HTR-8/SVneo (cell line): ENCODE results near the gene FOSL1.

Source experiments
- DNase-seq: peaks from one replicate; pipeline ENCODE4 v3.0.0; 2011; ENCODE audit warnings: low spot score, mixed read lengths; ENCODE audit not compliant: insufficient read length
- FAIRE-seq: peaks from 2 replicates; lab custom pipeline; 2011; peaks lifted over from hg19 to GRCh38; lab: Jason Lieb, UNC

Gene FOSL1

DNA sequence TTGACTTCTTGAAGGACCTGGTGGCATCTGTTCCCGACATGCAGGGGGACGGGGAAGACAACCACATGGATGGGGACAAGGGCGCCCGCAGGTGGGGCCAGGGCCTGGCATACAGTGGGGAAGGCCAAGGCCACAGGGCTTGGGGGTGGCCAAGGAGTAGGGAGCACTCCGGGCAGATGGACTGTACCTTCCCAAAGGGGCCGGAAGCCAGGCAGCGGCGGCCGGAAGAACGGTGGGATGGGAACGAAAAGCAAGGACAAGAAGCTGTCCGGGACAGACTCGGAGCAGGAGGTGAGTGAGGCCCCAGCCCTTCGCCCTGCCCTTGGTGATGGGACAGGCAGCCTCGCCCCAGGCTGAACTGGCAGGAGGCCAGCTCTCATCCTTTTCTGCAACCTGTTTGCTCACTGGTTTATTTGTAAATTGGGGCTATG lies 20.2 kb upstream of the FOSL1 start:
- DNase-seq (no peak), FAIRE-seq (peak; percentile 80)

DNA sequence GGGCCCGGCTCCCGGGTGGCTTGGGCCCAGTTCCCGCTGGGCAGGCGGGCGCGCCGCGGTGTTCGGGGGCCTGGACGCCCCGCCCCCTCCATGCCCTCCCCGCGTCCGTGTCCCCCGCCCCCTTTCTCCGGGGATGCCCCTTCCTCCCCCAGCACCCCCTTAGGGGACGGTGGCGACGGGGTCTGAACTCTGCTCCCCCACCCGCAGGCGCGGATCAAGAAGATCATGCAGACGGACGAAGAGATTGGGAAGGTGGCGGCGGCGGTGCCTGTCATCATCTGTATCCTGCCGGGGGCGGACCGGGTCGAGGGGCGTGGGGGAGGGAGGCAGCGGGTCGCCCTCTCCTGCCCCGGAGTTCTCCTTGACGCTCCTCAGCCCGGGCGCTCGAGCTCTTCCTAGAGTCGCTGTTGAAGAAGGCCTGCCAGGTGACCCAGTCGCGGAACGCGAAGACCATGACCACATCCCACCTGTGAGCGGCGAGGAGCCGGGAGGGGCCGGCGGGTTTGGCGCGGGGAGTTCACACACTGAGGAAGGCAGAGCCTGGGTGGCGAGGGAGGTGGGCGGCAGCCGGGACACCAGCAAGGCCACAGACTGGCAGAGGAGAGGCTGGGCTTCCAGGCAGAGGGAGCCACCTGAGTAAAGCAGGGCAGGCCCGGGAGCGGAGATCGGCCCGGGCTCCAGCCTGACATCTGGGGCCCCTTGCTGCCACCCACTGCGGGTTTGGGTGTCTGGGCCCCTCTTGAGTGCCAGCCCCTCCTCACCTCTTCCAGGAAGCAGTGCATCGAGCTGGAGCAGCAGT lies 19.6 kb upstream of the FOSL1 start:
- FAIRE-seq, result peak; percentile 89
- DNase-seq, result no peak

- FAIRE-seq (no peak), DNase-seq (peak; percentile 98)
Observed at GRCh38 chr11:65919141-65919572, 19.0 kb upstream of the FOSL1 start, which contains the start of gene DRAP1. TSS of gene DRAP1 (plus strand) at chr11:65919426. CDS start at chr11:65919502, 76 bp downstream.

- DNase-seq, result no peak
- peak; percentile 97 for FAIRE-seq
Observed at GRCh38 chr11:65918211-65919140, 18.3 kb upstream of the FOSL1 start, which contains the start of gene C11orf68. TSS of gene C11orf68 (minus strand) at chr11:65919062. CDS start at chr11:65919031, 31 bp downstream.

GRCh38 chr11:65917434-65918210 lies 17.4 kb upstream of the FOSL1 start:
- no peak for FAIRE-seq
- DNase-seq, result no peak

- DNase-seq, result no peak
- no peak for FAIRE-seq
Observed at GRCh38 chr11:65917077-65917433, 16.9 kb upstream of the FOSL1 start.

DNA sequence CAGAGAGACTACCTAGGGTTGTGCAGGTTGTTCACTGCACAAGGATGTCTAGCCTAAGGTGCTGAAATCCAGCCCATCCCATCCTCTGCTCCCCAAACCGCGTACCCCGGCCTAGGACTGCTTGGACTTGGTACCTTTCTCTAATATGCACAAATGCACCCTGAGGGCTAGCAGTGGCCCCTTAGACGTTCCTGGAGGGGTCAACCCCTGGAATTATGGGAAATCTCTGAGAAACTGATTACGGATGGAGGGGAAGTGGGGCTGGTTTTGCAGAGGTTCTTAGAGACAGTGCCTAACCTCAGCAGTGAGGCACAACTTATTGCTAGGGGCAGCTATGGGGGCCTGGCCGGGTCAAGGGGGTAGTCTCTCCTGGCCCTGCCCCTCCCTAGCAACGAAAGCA lies 16.2 kb upstream of the FOSL1 start:
- DNase-seq (no peak), FAIRE-seq (no peak)

- peak; percentile 100 for FAIRE-seq
- DNase-seq, result peak; percentile 99
Observed at GRCh38 chr11:65915821-65916251, 15.6 kb upstream of the FOSL1 start.

DNA sequence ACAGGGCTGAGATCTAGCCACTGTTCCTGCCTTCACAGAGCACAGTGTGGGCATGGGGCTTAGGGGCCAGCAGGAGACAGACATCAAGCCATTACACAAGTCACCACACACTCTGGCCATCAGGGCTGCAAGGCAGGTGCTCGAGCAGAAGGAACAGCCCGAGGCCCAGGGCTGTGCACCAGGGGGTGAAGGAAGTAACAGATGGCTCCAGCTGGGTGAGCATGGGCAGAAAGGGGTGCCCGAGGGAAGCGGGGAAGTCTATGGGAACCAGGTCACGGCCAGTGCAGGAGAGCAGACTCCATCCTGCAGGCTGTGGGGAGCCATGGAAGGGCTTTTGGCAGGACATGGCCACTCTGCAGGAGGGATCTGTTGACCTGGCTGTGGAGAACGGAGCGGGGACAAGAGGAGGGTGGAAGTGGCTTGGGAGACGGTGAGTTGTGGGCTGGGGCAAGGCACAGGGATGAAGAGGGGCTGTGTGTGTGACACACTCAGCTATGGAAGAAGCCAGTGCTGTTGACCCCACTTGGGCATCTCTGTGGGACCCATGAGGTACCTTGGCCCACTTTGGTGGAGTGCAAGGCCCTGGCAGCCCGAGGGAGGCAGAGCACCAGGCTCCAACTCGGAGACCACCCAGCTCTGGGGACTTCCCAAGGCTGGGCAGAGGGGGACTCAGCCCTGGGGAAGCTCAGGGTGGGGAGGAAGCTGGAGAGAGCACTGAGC lies 15.1 kb upstream of the FOSL1 start:
- DNase-seq, result no peak
- no peak for FAIRE-seq

DNA sequence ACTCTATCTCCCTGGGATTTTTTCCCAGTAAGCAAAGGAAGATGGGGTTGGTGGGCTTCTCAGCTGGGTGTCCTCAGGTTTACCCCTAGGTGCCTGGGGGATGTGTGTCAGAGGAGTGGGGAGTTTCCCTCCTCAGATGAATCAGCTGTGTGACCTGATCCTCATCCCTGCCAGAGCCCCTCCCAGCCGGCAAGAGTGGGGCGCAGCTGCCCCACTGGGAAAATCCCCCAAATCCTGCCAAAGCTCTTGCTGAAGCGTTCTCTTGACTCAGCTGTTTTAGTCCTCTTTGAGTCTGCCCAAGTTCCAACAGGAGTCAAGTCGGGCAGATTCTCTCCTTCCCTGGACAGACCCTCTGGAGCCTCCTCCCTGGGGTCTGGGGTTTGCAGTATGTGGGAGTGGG lies 12.7 kb upstream of the FOSL1 start:
- FAIRE-seq (no peak), DNase-seq (no peak)

GRCh38 chr11:65911682-65912568 lies 11.7 kb upstream of the FOSL1 start:
- DNase-seq, result peak; percentile 96
- FAIRE-seq, result peak; percentile 65

DNA sequence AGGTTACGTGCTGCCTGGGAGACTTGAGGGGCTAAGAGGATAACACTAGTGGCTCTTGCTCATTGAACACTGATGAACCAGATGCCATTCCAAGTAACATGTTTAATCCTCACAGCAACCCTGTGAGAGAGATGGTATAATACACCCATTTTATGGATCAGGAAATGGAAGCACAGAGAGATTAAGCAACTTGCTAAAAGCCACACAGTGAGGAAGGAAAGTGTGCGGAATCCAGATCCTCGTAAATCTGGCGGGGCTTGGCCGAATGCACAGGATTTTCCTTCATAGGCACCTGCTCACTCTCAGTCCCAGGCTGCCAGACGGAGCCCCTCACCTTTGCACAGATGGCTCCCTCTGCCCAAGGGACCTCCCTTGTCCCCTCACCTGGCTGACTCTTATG lies 7.7 kb upstream of the FOSL1 start:
- FAIRE-seq (no peak), DNase-seq (no peak)

DNA sequence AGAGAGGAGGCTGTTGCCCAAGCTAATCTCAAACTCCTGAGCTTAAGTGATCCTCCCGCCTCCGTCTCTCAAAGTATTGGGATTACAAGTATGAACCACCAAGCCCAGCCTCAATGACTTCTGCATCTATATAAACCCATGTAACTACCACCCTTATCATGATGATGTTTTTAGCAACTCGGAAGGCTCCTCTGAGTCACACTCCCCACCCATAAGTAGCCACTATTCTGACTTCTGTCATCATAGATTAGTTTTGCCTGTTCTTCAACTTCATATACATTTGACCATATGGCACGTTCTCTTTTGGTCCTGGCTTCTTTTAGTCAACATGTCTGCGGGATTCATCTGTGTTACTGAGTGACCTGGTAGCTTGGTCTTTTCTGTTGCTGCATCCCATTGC lies 6.4 kb upstream of the FOSL1 start:
- DNase-seq (no peak), FAIRE-seq (no peak)

DNA sequence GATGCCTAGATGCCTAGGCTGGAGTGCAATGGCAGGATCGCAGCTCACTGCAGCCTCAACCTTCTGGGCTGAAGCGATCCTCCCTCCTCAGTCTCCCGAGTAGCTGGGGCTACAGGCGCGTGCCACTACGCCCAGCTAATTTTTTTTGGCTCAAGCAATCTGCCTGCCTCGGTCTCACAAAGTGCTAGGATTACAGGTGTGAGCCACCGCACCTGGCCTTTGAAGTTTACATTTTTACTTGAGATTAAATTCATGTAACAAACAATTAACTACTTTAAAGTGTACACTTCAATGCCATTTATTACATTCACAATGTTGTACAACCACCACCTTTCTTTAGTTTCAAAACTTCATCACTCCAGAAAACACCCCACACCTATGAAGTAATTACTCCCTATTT lies 3.5 kb upstream of the FOSL1 start:
- FAIRE-seq (no peak), DNase-seq (no peak)

DNA sequence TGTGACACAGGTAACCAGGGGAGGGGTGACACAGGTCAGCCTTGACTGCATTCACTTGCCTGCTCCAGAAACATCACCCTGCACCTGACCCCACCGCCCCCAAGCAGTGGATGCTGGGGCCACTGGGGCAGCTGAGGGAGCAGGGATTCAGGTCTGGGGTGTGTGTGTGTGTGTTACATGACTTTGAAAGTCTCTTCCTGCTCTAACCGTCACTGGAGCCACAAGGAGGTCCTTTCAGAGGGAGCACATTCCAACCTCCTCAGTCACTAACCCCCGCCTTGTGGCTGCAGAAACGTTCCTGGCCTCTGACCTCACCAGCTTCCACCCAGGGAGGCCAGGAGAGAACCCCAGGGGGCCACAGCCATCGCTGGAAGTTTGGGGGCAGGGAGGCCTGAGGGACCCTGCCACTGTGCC lies 2.9 kb upstream of the FOSL1 start:
- DNase-seq (peak; percentile 90), FAIRE-seq (peak; percentile 86)

DNA sequence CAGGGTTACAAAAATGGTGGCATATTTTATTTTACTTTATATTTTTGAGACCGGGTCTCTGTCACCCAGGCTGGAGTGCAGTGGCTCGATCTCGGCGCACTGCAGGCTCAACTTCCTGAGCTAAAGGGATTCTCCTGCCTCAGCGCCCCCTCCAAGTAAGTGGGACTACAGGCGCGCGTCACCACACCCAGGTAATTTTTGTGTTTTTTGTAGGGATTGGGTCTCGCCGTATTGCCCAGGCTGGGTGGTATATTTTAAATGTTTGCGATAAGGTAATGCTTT lies 652 bp upstream of the FOSL1 start:
- FAIRE-seq (no peak), DNase-seq (no peak)

DNA sequence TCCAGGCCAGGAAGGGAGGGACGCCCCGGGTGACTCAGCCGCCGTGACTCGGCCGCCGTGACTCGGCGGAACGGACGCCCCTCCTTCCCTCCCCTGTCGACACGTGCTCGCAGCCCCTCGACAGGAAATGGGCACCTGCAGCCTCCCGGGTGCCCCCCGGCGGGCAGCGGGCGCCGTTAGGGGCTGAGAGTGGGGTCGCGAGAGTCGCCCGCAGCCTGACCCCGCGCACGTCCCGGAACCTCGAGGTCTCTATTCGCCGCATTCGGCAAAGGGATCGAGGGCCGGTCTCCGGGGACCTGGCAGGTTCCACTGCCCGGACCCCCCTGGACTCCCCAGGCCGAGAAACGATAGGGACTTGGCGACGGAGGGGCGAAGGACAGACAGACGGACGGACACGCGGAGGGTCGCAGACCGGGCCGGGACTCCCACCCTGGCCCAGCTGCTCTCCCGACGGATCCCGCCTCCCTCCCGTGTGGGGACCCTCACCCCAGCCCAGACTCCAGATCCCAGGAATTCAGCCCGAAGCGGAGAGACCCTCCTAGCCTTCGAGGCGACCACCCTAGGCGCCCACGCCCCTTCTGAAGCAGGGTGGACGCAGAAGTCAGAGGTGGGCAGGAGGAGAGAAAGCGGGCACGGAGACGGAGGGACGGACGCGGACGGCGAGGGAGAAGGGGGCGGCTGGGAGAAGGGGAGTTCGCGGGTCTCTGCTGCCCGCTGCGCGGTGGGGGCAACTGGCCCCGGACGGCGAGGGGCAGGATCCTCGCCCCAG lies 648 bp downstream of the FOSL1 start:
- FAIRE-seq, result no peak
- peak; percentile 84 for DNase-seq
